ENCODE data around the gene SLC9A9.

Gene SLC9A9

DNA sequence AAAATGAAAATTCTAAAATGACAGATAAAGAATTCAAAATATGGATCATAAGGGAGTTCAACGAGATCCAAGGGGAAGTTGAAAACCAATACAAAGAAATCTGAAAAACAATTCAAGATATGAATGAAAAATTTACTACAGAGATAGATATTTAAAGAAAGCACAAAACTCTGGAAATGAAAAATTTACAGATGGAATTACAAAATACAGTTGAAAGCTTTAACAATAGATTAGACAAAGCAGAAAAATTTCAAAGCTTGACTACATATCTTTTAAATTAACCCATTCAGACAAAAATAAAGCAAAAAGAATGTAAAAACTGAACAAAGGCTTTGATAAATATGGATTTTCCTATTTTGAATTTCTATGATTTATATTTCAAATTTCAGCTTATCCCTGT lies 211.1 kb downstream of the SLC9A9 start:
- no peak for DNase-seq

DNA sequence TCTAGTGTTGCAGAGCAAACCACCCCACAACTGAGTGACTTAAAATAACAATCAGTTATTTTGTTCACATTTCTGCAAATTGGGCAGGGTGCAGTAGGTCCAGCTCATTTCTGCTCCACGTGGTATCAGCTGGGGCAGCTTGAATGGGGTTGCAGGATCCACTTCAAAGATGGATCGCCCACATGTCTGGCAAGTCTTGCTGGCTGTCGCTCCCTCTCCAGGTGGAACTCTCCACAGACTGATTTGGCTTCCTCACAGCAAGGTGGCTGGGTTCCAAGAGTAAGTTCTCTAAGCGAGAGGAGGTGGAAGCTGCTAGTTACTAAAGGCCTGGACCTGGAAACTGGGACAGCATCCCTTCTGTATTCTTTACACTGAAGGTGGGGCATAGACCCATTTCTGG lies 213.3 kb downstream of the SLC9A9 start:
- DNase-seq: no peak

DNA sequence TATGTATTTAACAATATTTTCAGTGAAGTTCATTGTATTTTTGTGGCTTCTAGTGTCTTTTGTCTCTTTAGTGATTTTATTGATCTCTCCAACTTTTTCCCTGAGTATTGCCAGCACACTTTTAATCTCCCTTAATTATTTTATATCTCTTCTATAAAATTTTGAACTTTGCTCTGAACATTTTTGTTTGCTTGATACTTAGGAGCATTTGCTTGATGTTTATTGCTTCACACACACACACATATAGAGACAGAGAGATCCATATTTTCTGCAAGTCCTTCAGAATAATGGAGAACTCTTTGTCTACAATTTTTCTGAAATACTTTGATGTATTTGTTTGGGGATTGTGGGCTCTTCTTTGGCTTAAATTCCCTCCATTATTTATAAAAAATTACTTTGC lies 213.8 kb downstream of the SLC9A9 start:
- DNase-seq: no peak

DNA sequence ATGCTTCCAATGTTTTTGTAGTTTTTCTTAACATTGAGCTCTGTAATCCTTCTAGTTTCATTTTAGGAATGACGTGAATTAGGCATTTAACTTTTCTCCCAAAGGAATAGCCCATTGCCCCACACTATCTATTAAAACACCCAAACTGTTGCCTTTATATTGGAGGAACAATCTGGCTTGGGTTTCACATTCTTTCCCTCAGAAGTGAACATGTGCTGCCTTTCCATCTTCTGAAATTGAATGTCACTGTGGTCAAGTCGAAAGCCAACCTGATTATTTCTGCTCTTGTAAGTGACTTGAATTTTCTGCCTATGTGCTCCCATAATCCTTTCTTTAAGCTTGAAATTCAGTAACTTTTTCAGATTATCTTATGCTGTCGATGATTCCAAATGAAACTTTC lies 214.5 kb downstream of the SLC9A9 start:
- no peak for DNase-seq

DNA sequence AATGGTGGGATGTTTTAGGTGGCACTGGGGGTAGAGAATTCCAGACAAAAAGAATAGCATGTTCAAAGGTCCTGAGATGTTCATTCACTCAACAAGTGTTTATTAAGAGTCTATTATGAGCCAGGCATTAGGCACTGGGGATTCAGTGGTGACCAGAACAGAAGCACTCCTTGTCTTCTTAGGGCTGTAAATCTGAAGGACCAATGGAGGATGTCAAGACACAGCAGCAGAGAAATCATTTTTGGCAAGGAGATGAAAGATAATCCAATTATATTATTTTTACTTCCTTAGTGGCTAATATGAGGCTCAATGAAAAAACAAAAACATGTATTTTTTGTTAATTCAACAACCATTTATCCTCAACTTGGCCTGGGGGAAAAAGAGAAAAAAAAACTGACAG lies 218.5 kb downstream of the SLC9A9 start:
- no peak for DNase-seq

DNA sequence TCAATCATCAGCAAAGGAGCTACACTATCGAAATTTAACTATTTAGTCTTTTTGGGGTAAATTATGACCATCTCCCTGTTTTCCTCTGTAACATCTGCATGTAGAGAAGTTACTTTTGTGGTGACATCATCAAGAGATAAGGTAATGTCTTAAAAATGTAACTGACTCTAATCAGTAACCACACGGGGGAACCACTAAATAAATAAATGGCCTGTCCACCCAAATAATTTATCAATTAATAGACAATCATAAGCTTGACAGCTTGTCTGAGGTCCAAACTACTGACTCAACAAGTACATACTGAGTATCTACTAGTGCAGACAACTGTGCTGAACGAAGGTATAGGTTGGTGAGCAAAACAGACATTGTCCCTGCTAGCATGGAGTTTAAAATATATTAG lies 219.3 kb downstream of the SLC9A9 start:
- no peak for DNase-seq

DNA sequence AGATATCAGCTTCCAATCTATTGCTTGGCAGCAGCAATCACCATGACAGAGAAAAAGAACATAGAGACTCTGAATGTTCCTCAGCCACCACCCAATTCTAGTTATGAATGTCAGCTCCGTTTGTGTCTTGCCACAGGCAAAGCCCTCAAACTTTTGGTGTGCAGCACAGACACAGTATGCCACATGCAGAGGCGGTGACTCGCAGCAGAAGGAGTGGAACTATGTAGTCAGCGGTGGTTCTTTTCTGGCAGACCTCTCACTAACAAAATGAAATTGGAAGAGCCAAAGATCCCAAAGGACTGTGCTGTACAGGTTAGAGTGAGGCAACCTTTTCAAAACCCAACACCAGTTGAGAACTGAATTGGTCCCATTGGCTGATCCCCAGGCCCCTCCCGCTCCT lies 220.9 kb downstream of the SLC9A9 start:
- DNase-seq: no peak

DNA sequence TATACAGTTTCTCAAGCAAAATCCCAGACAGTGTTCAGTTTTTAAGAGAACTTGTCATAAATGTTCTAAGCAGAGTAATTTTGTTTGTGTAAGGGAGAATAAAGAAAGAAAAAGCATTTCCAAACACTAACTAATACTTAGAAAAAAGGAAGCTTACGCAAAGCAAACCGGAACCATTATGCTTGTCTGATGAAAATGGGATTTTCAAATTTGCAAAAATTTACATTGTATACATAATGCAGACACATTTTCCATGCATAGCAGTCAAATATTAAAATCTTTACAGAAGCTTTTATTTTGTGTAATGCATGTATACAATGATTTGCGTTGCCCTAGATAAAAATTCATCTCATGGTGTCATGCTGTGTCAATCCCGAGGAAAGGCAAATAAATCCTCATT lies 229.0 kb downstream of the SLC9A9 start:
- DNase-seq: no peak

DNA sequence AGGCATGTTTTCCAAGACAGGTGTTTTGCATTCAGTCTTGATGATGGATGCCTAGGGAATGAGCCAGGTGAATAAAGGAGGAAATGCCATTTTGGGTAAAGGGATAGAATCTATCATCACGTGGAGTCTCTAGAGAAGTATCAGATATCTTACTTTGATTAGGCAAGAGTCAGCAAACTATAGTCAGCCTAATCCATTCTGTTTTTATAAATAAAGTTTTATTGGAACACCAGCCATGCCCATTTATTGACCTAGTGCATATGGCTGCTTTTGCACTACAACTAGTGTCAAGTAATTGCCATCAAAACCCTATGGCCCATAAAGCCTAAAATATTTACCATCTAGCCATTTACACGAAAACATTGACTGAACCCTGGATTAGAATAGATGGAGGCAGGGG lies 231.2 kb downstream of the SLC9A9 start:
- no peak for DNase-seq

DNA sequence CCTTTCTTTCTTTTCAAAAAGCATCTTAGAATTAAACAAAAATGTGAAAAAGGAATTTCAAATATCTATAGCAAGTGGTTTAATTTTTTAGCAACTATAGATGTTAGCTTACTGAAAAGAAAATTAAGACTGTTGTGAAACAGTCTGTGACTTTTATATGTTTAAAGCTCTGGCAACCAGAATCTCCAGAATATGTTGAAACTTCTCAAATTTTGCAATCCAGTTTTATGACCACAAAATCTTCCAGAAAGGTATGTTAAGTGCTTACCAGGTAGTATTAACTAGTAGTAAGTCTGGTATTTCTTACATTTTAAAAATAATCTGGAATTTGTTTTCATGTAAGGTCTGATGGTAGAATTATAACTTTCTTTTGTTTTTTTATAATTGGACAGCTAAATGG lies 235.0 kb downstream of the SLC9A9 start:
- DNase-seq: no peak

DNA sequence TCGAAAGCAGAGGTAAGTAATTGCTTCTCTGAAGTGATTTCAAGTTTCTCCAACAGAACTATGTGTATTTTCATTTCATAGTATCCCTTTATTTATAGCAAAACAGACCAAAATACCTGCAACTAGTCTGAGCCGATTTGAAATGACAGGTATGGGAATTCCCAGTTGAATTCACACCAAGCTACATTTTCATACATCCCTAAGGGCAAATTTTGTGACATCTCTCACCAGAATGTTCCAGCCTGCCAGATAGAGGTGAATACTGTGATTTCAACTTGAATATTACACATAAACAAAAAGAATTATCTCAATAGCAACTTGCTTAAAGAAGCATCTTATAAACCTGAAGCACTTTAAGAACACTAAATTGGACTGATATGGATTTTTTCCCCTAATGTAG lies 235.7 kb downstream of the SLC9A9 start:
- DNase-seq: no peak

DNA sequence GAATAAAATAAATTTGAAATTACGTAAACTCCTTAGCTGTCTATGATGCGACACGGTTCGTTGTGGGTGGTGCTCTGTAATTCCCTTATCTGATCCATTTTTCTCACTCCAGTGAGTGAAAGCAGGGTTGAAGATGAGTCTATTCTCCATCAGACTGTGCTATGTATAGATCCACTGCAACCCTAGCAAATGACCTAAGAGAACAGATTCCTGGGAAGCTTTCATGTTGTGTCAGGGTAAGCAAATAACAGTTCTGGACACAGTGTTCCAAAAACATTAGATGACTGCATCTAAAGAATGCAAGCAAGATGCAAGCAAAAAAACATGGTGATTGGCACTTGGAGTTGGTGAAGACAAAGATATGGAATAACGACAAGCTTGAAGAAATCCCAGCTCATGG lies 239.3 kb downstream of the SLC9A9 start:
- DNase-seq: no peak

DNA sequence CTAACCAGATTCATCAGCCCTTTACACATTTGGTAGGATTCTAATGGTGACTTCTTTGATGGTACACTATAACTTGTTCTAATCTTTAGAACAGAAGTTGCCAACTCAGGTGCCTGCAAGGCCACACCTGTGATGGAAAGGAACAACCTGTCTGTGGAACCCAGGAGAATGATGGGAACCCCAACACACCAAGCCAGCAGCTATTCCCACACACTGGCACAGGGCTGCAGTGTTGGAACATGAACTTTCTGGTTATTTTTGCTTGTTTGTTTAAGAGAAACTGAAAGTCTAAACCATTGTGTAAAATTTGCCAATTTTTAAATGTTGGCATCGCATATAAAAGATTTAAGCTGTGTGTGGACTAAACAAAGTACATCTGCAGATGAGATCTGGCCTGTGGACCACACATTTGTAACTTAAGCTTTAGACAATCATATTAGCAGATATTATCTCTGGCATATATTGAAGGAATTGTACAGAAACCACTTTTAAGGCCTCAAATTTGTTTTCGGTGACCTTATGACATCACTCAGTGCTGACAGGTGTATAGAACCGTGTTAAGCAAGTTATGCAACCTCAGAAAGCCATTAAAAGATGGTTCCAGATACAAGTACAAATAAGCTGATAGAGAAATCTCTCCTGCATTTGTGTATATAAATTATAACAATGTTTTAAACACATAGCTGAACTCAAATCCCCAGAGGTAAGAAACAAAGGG lies 242.9 kb downstream of the SLC9A9 start:
- DNase-seq: no peak

DNA sequence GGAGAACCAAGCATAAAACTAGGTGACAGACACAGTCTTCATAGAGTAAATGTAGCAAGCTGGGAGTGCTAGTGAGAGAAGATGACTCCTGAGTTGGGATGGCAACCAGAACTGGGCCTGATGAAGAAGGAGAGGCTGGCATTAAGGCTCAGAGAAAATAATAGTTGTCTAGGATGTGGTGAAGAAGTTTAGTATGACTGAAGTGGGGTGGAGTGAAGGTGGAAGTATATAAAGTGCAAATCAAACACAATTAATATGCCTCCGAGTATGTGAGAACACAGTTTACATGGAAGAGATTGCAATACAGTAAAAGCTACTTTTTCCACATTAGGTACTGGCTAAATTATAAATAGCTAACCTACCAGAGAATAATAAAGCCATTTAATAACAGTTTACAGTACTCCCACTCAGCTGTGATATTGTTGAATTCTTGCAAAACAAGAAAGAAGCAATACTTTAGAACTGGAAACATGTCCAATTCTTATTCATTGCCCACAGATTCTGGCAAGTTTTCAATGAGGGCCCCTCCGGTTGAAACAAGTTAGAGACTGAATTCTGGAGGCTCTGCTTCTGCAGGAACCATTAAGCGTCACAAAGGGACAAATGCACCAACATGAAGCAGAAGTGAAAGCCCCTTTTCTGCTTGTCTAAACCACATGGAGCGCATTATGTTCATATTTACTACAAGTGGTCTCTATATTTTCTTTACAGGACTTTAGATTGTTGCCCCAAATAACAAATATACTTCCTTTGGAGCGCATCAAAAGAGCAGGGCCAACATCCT lies 243.7 kb downstream of the SLC9A9 start:
- DNase-seq: no peak

DNA sequence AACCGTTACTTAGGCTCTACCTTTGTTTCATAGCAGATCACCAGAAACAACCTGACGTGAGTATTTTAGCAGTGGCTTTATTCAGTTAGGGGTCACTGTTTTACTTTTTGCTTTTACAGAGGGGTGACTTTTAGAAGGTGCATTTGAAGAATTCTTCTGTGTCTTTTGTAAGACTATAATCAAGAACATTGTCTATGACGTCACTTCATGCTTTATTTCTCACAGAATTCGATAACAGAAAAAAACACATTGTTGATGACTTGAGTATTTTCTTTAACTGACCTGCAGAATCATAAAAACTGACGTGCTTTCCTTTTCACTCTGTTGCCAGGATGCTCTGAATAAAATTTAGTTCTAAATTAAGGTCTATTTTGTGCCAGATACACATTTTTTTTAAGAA lies 244.5 kb downstream of the SLC9A9 start:
- DNase-seq: no peak

DNA sequence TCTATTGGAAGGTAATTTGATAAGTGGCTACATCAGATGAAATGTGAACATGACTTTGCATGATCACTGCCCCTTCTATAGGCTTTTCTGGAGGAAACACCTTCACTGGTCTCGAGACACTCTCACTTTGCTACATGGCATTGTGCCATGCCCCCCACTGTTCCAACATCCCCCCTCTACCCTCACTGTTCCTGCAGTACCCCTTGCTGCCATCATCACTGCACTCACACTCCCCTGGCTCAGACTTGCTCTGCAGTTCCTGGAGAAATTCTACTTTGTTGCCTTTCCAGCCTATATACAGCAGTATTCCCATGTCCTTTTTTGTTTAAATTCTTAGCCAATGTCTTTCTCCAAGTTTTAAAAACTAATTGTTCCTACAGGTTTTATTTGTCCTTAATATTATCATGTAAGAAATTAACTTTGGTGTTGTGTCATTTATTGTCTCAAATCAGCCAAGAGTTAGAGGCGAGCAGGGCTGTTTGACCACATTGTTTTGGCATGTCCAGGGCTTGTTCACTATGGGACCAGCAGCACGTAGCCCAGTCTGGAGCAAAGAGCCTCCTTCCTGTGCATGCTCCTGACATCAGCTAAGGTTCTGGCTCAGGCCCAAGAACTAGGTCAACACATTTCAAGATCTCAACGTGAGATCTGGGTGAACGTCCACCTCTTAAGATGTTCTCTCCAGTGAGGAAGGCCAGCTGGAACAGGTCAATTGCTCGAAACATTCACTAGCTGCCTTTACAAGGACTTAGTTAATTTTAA lies 246.4 kb downstream of the SLC9A9 start:
- no peak for DNase-seq

DNA sequence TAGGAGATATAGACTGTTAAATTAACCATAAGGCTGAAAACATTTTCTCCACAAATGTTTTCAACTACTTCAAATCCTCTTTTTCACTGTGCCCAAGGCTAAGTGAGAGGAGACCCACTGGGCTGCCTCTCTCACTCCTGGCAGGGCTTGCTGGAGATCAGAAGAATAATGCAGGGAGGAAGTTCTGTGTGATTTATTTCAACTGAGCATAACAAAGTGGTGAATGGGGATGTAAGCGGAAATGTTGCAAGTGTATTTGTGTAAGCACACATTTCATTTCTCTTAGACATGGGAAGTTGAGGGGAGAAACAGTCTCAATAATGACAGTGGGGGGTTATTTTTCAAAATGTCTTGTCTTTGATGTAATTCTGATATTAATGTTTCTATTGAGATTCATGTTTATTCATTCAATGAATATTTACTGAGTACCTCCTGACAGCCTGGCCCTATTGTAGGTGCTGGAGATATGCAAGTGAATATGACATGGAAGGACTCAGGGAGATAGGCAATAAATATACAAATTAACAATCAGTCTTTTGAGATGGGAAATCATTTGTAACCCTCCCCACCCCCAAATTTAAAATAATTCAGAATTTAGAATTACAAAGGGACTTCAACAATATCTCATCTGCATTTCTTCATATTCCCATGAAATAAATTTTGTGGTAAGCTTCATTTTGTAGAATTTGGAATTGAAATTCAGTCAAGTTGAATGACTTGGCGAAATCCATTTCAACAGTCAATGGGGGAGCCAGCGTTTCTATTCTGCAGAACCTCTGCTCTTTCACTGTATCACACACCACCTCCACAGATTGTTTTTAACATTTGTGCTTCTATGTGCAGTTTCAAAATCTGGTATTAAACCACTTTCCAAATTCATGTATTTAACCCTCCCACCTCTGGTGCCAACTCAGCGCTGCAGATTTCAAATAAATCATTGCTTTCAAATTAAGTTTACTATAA lies 247.2 kb downstream of the SLC9A9 start:
- no peak for DNase-seq

DNA sequence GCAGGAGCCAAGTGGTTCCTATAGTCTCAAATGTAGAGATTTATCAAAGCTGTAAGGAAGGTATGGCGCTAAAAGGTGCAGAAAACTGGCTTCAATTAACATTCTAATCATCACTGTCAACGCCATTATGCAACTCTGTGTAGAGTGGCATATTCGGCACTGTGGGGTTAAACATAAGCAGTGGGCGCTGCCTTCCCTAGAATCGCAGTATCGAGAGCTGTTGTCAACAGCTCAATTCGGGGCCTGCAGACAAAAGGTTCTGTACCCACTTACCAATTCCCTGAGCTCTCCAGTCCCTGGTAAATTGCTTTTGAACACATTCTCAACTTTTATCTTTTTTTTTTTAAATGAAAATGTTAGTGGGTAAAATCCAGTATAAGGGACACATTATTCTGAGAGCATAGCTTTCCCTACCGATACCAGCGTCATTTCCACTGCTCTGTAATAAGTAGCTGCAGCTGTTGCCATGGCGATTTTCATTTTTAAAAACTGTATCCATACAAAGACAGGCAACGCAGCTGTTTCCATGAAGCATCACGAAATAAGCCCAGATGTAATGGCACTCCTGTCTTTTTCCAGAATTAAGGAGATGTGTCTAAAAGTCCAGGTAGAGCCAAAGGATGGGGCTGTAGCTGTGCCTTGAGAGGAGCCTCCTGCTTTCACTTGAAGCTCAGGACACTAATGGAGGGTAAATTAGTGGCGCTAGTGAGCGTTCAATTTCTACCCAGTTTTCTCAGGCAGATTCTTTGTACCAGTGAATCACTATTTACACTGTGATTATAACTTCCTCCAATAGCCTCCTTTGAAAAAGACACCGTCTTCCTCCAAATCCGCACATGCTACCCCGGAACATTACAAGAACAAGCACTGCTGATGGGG lies 250.3 kb downstream of the SLC9A9 start:
- peak; percentile 55 for DNase-seq

DNA sequence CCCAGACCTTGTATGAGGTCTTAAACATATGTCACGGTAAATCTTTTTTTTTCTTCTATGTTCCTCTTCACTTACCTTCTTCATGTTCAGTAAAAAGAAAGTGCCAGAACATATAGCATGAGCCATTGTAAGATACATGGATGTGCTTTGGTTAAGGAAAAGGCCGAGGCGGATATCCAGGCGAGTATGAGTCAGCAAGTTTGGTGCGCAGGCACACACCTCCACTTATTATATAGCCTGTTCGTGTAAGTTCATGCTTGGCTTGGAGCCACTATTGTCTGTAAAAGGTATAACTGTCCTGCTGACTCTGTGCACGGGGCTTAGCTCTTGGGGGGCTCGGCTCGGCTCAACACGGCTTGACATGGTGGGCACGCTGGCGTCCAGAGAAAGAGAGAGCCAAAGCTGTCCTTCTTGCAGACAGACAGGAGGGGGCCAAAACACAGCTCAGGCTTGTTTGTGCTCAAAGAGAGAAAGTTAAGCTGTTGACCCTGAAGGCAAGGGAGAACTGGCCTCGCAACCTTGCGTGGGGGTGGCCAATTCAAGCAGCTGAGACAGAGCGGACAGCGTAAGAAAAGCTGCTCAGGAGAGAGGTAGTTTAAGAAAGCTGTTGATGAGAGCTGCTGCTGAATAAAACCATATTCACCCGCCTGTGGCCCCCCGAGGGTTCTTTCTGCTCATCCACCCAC lies 251.2 kb downstream of the SLC9A9 start:
- DNase-seq: no peak

DNA sequence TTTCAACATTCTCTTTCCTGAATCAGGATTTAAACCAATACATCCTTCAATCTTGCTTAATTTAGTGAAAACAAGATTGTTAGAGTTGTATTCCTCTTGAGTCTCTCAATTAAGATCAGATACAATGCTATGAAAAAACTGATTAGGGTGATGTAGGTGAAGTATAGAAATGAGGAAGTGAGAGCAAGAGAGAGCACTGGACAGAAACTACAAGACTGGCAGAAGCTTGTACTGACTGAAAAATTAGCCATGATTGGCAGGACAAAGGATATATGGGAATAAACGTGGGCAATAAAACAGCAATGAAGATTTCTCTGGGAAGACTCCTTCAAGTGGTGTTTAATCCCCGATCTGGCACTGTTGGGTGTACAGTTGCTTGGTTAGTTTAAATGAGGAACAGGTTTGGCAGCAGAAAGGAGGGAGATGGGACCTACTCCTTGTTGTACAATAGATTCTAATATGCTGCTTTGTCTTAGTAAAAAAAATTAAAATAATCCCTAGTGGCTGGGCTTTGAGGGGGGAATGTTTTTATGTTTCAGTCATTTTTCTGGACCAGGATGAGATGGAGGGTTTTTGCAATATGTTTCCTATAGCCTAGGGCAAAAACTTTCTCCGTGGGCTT lies 252.7 kb downstream of the SLC9A9 start:
- DNase-seq: no peak

DNA sequence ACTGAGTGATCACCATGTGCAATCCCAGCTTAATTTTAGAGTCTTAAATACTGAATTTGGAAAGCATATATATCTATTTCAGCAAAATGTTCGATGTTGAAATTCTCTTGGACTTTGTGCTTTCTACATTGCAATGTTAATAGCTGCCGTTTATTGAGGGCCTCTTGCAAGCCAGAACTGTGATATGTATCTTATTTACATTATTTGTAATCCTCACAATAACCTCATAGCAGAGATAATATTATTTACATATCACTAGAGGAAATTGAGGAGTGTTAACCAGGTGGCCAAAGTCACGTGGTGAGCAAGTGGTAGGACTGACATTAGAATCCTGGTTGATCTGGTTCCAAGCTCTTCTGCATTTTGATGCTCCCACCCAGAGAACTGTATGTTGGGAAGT lies 254.1 kb downstream of the SLC9A9 start:
- no peak for DNase-seq
